Measurements from ENCODE around the gene SPRN.
"Not testable (repeated sequence)": the region's sequence is repeated elsewhere in the genome, so short reads cannot be mapped to it uniquely, and the experiment has no call there.

GRCh38 chr10:133441356-133441755, 16.9 kb upstream of the SPRN start:
- not testable (repeated sequence) for TF ChIP-seq POLR2A, CTCF, POLR2AphosphoS5, EP300 (IDR thresholded peaks at IDR 0.05)

All from sigmoid colon (tissue), 4 donors.